Lower leg skin (tissue), 4 donors: ENCODE results near the gene IFTAP. TPM values are rescaled to one million over a fixed set of nuclear protein-coding genes. Genes with fewer than 3 reads are reported as not detected.

Experiments used
- DNase-seq, 2 donors: peaks; one replicate each; pipeline ENCODE4 v3.0.0-alpha.2; 2019; ENCODE audit warnings: low spot score in 2 of 2
- H3K4me3 ChIP-seq: fragments of 200-600 bp; sonication (generic); 2 replicates; pipeline ENCODE4 v1.5.1; 2017; ENCODE audit warnings: mild to moderate bottlenecking, low read depth; ENCODE audit not compliant: poor library complexity, severe bottlenecking
- CTCF ChIP-seq, 3 donors: fragments of 450-650 bp; IDR thresholded peaks; one replicate each; pipeline ENCODE4 v1.5.1; 2016; ENCODE audit warnings: antibody characterized with exemption in 3 of 3, mild to moderate bottlenecking in 3 of 3, moderate library complexity in 2 of 3
- POLR2A ChIP-seq, 2 donors: fragments of 450-650 bp; IDR thresholded peaks; one replicate each; pipeline ENCODE4 v1.6.1; 2016 to 2017; ENCODE audit warnings: antibody characterized with exemption in 2 of 2, mild to moderate bottlenecking in 1 of 2, moderate library complexity in 1 of 2
- WGBS, 2 donors: methylation state at CpG; one replicate each; pipeline ENCODE4 v1.1.5; 2018; 5-methylcytosine and 5-hydroxymethylcytosine counted together
- intact Hi-C: fragments of 100-400 bp; cut with DNase I; formaldehyde crosslinking; loops from one replicate; pipeline ENCODE4 v1.15.0; 2023; ENCODE audit warnings: low total_unique reads
- total RNA-seq, 4 donors: library from RNA; depleted of rRNA; stranded (reverse); fragments of >200 nt; gene quantifications; one replicate each; pipeline ENCODE4 v1.1.0, GENCODE V29; 2016

Gene IFTAP
- total RNA-seq, 4 donors from 2014 or later = 4.0 to 13.8 (median 9.8) TPM

- no peak for DNase-seq
- intact Hi-C loops = no loop called here
- no peak overlapping the region for H3K4me3 ChIP-seq
- WGBS, 2 donors = 90% methylated on average over 2 of the region's 2 CpGs
- TF ChIP-seq POLR2A (IDR thresholded peaks at IDR 0.05) (no peak), CTCF (IDR thresholded peaks at IDR 0.05) (no peak)
Measured at GRCh38 chr11:36609383-36609782, 15.1 kb downstream of the IFTAP start.

GRCh38 chr11:36615826-36616225, 21.5 kb downstream of the IFTAP start:
- no peak overlapping the region for H3K4me3 ChIP-seq
- intact Hi-C loops = no loop called here
- whole genome bisulfite sequencing, 2 donors = 79 to 85% methylated on average over 3 of the region's 3 CpGs
- TF ChIP-seq POLR2A (IDR thresholded peaks at IDR 0.05) (no peak), CTCF (IDR thresholded peaks at IDR 0.05) (no peak)
- DNase-seq = no peak

GRCh38 chr11:36617543-36618362, 23.5 kb downstream of the IFTAP start:
- TF ChIP-seq CTCF (IDR thresholded peaks at IDR 0.05) = no peak
- H3K4me3 ChIP-seq = no peak overlapping the region
- no peak for DNase-seq
- intact Hi-C loops = no loop called here
- 83 to 95% methylated on average over 6 of the region's 6 CpGs for WGBS, 2 donors

- intact Hi-C loops = no loop called here
- DNase-seq = no peak
- H3K4me3 ChIP-seq = no peak overlapping the region
- TF ChIP-seq POLR2A (IDR thresholded peaks at IDR 0.05) (no peak), CTCF (IDR thresholded peaks at IDR 0.05) (no peak)
- WGBS, 2 donors = 68 to 76% methylated on average over 3 of the region's 3 CpGs
Measured at GRCh38 chr11:36618363-36619047, 24.2 kb downstream of the IFTAP start.

GRCh38 chr11:36619502-36619901, 25.2 kb downstream of the IFTAP start:
- no peak for DNase-seq
- intact Hi-C loops = no loop called here
- no peak overlapping the region for H3K4me3 ChIP-seq
- TF ChIP-seq POLR2A (IDR thresholded peaks at IDR 0.05) = no peak
- TF ChIP-seq CTCF (IDR thresholded peaks at IDR 0.05) = no peak
- WGBS, 2 donors = 37 to 42% methylated on average over 5 of the region's 5 CpGs
